ENCODE data around the gene OMP.

DNA sequence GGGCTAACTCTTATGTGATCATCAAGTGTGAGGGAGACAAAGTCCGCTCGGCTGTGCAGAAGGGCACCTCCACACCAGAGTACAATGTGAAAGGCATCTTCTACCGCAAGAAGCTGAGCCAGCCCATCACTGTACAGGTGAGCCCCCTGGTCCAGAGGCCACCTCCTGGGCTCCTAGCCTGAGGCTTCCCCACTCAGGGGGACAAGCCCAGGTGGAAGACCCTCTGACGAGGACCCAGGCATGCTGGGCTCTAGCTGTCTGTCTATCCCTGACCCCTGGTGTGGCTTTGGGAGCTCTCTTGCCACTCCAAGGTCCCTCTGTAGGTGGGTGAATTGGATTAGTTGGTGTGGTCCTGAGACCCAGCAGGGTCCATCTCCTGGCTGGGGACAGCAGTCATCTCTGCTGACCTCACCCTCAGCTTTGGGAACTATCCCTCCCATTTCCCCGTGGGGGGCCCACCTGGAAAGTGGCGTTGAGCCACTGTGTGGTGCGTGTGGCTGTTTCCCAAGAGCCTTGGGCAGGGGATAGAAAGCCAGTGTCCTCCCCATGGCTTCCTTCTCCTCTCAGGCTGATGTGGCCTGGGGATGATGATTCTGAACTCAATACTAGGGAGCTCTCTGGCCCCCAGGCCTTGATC is 20.1 kb downstream of the OMP start:
- TF ChIP-seq EZH2 (IDR thresholded peaks at IDR 0.05) (no peak), POLR2AphosphoS5 (IDR thresholded peaks at IDR 0.05; ENCODE audit: borderline replicate concordance, low read depth, low read length) (no peak)

Data from SK-N-MC (cell line).